H1 (cell line): ENCODE measurements around the gene OR4Q2. TPM values are rescaled to one million over a fixed set of nuclear protein-coding genes. Genes with fewer than 3 reads are reported as not detected.

Experiments used
- CTCF ChIA-PET: fragments of 300-600 bp; sonication (Branson Sonifier 250); formaldehyde crosslinking; loops from one replicate; lab custom pipeline; 2021; ENCODE audit not compliant: partially characterized antibody; lab: Charles Lee
- POLR2A ChIA-PET: fragments of 300-600 bp; sonication (Branson Sonifier 250); formaldehyde crosslinking; loops from one replicate; lab custom pipeline; 2021; ENCODE audit warnings: inconsistent platforms; ENCODE audit not compliant: partially characterized antibody; lab: Charles Lee
- DNase-seq, 2 experiments: peaks; one replicate each; pipeline versions ENCODE4 v3.0.0 to v3.0.0-alpha.2; 2010 to 2022; ENCODE audit warnings: low spot score in 2 of 2, low read depth in 1 of 2, mixed read lengths in 1 of 2
- FAIRE-seq: peaks from 2 replicates; lab custom pipeline; 2011; peaks lifted over from hg19 to GRCh38; lab: Jason Lieb, UNC
- H2AFZ ChIP-seq: 2 replicates; pipeline ENCODE4 v1.8.1; 2012; ENCODE audit warnings: low read length, inconsistent platforms
- H2AK5ac ChIP-seq: 2 replicates; pipeline ENCODE4 v1.6.1; 2013; ENCODE audit warnings: low read depth, low read length
- H2BK120ac ChIP-seq: replicated peaks from 2 replicates; pipeline ENCODE3; 2013; ENCODE audit warnings: low read depth, low read length, inconsistent platforms
- H2BK12ac ChIP-seq: 2 replicates; pipeline ENCODE4 v1.6.1; 2013; ENCODE audit warnings: low read depth, low read length
- H2BK15ac ChIP-seq: 2 replicates; pipeline ENCODE4 v1.6.1; 2013; ENCODE audit warnings: low read length
- H2BK20ac ChIP-seq: 2 replicates; pipeline ENCODE4 v1.6.1; 2013; ENCODE audit warnings: low read length
- H2BK5ac ChIP-seq: 2 replicates; pipeline ENCODE4 v1.6.1; 2013; ENCODE audit warnings: low read depth, low read length
- H3K14ac ChIP-seq: 2 replicates; pipeline ENCODE4 v1.6.1; 2013; ENCODE audit warnings: inconsistent platforms; ENCODE audit not compliant: insufficient read length
- H3K18ac ChIP-seq: 2 replicates; pipeline ENCODE4 v1.6.1; 2013; ENCODE audit warnings: low read length; ENCODE audit errors: extremely low read depth
- H3K23ac ChIP-seq: 2 replicates; pipeline ENCODE4 v1.6.1; 2013; ENCODE audit warnings: inconsistent platforms; ENCODE audit not compliant: insufficient read length
- H3K23me2 ChIP-seq: 2 replicates; pipeline ENCODE4 v1.6.1; 2013; ENCODE audit warnings: low read depth, low read length
- H3K27ac ChIP-seq: 2 replicates; pipeline ENCODE4 v1.6.1; 2011; ENCODE audit warnings: low read depth, low read length, inconsistent platforms
- H3K27me3 ChIP-seq, 4 experiments: replicated peaks in 1 of 4; 1 replicate in 1 of 4; 2 replicates in 3 of 4; pipeline versions ENCODE4 v1.6.1 to v1.8.1; 2011 to 2013; ENCODE audit warnings: low read length in 3 of 4, mild to moderate bottlenecking in 3 of 4, inconsistent platforms in 2 of 4, mixed read lengths in 2 of 4, moderate library complexity in 1 of 4; ENCODE audit not compliant: control insufficient read depth in 3 of 4, insufficient read depth in 3 of 4; ENCODE audit errors: extremely low read depth in 1 of 4
- H3K36me3 ChIP-seq, 4 experiments: 2 replicates each; pipeline versions ENCODE4 v1.6.1 to v1.8.1; 2011 to 2013; ENCODE audit warnings: mild to moderate bottlenecking in 4 of 4, low read length in 3 of 4, moderate library complexity in 2 of 4, control low read depth in 1 of 4, inconsistent platforms in 1 of 4; ENCODE audit not compliant: insufficient read depth in 4 of 4, control insufficient read depth in 2 of 4
- H3K4ac ChIP-seq: replicated peaks from 2 replicates; pipeline ENCODE3; 2013; ENCODE audit warnings: low read length, low read depth, mixed read lengths, inconsistent platforms; ENCODE audit not compliant: insufficient read length
- H3K4me1 ChIP-seq, 4 experiments: replicated peaks in 1 of 4; 1 replicate in 1 of 4; 2 replicates in 3 of 4; pipeline versions ENCODE4 v1.6.1 to v1.8.1; 2011 to 2013; ENCODE audit warnings: low read length in 3 of 4, inconsistent platforms in 2 of 4, mixed read lengths in 1 of 4; ENCODE audit not compliant: insufficient read depth in 4 of 4, control insufficient read depth in 3 of 4
- H3K4me2 ChIP-seq, 2 experiments: 2 replicates each; pipeline versions ENCODE4 v1.6.1 to v1.8.1; 2011 to 2013; ENCODE audit warnings: low read depth in 2 of 2, low read length in 2 of 2, control low read depth in 1 of 2, inconsistent platforms in 1 of 2, mild to moderate bottlenecking in 1 of 2; ENCODE audit not compliant: insufficient read depth in 1 of 2
- H3K4me3 ChIP-seq, 4 experiments: fragments of 200-600, 300-600 bp in 1 of 4; sonication (generic), shearing (Covaris generic), sonication (Bioruptor Twin) in 1 of 4; 2 replicates each; pipeline versions ENCODE4 v1.5.1 to v1.8.1; 2011 to 2016; ENCODE audit warnings: low read length in 4 of 4, low read depth in 3 of 4, control low read depth in 2 of 4, inconsistent platforms in 2 of 4, mild to moderate bottlenecking in 2 of 4, mixed read lengths in 1 of 4, moderate library complexity in 1 of 4; ENCODE audit not compliant: insufficient read depth in 2 of 4; ENCODE audit errors: extremely low read depth in 1 of 4
- H3K56ac ChIP-seq: replicated peaks from 2 replicates; pipeline ENCODE3; 2013; ENCODE audit warnings: low read depth, mild to moderate bottlenecking, mixed read lengths, low read length, inconsistent platforms; ENCODE audit not compliant: insufficient read length
- H3K79me1 ChIP-seq: 2 replicates; pipeline ENCODE4 v1.6.1; 2013; ENCODE audit warnings: low read depth, low read length, control low read depth
- H3K79me2 ChIP-seq, 2 experiments: 2 replicates each; pipeline versions ENCODE4 v1.6.1 to v1.8.1; 2012 to 2013; ENCODE audit warnings: low read length in 2 of 2, mild to moderate bottlenecking in 2 of 2, inconsistent platforms in 1 of 2; ENCODE audit not compliant: insufficient read depth in 2 of 2, control insufficient read depth in 1 of 2
- H3K9ac ChIP-seq, 4 experiments: replicated peaks in 1 of 4; 1 replicate in 1 of 4; 2 replicates in 3 of 4; pipeline versions ENCODE4 v1.6.1 to v1.8.1; 2011 to 2013; ENCODE audit warnings: low read depth in 3 of 4, low read length in 3 of 4, control low read depth in 2 of 4, mild to moderate bottlenecking in 2 of 4, moderate library complexity in 2 of 4, inconsistent platforms in 1 of 4; ENCODE audit errors: extremely low read depth in 1 of 4
- H3K9me3 ChIP-seq, 2 experiments: 2 replicates each; pipeline versions ENCODE4 v1.6.1 to v1.8.1; 2012 to 2013; ENCODE audit warnings: mild to moderate bottlenecking in 2 of 2, moderate library complexity in 2 of 2, control low read depth in 1 of 2, inconsistent platforms in 1 of 2, low read depth in 1 of 2, low read length in 1 of 2, mixed read lengths in 1 of 2; ENCODE audit not compliant: insufficient read depth in 2 of 2
- H4K20me1 ChIP-seq, 2 experiments: replicated peaks in 1 of 2; 2 replicates each; pipeline versions ENCODE3 to v1.8.1; 2011 to 2013; ENCODE audit warnings: inconsistent platforms in 2 of 2, low read length in 2 of 2, mild to moderate bottlenecking in 1 of 2; ENCODE audit not compliant: insufficient read depth in 2 of 2, control insufficient read depth in 1 of 2
- H4K5ac ChIP-seq: 2 replicates; pipeline ENCODE4 v1.6.1; 2013; ENCODE audit warnings: low read length, low read depth, mixed read lengths, inconsistent platforms; ENCODE audit not compliant: insufficient read length
- H4K8ac ChIP-seq: 2 replicates; pipeline ENCODE4 v1.8.0; 2013; ENCODE audit warnings: mild to moderate bottlenecking, moderate library complexity, low read length, inconsistent platforms; ENCODE audit not compliant: insufficient read depth; ENCODE audit errors: extremely low read depth
- H4K91ac ChIP-seq: replicated peaks from 2 replicates; pipeline ENCODE3; 2013; ENCODE audit warnings: low read length, mixed read lengths, inconsistent platforms; ENCODE audit not compliant: insufficient read length
- CBX8 ChIP-seq: fragments of 300-800, 300-1000 bp; sonication (generic); IDR thresholded peaks from 2 replicates; pipeline ENCODE4 v1.7.1; 2016; ENCODE audit warnings: low read depth, low read length, borderline replicate concordance
- CEBPB ChIP-seq: IDR thresholded peaks from 2 replicates; pipeline ENCODE4 v1.6.1; 2012; ENCODE audit warnings: low read depth, low read length
- PHF8 ChIP-seq: fragments of 200-600 bp; sonication (generic); conservative IDR thresholded peaks from 2 replicates; pipeline ENCODE4 v1.7.1; 2012; ENCODE audit warnings: low read depth, mild to moderate bottlenecking, inconsistent platforms, low read length, moderate library complexity
- SP4 ChIP-seq: IDR thresholded peaks from 2 replicates; pipeline ENCODE4 v1.6.1; 2012; ENCODE audit warnings: low read length, inconsistent platforms
- long read RNA-seq, 2 experiments: library from RNA in 1 of 2; library from capped mRNA in 1 of 2; stranded (forward); transcript quantifications; one replicate each; pipeline ENCODE4 v2.0.0, GENCODE V29; 2021; ENCODE audit warnings: inconsistent platforms in 1 of 2
- polyA minus RNA-seq, 3 experiments: library from RNA; depleted of rRNA, polyadenylated mRNA; stranded (reverse); fragments of >200 nt; gene quantifications; 1 replicate in 2 of 3; 2 replicates in 1 of 3; pipeline ENCODE4 v1.2.3, GENCODE V29; 2011
- polyA plus RNA-seq, 7 experiments: library from polyadenylated mRNA; depleted of rRNA in 3 of 7; stranded (reverse) in 5 of 7; unstranded in 2 of 7; fragments of >200 nt in 5 of 7; fragments of 200-250 nt in 2 of 7; gene quantifications; 1 replicate in 5 of 7; 2 replicates in 1 of 7; 4 replicates in 1 of 7; pipeline versions ENCODE4 v1.2.1 to v1.2.3, GENCODE V29; 2011 to 2013; ENCODE audit warnings: missing spikeins in 2 of 7, mixed read lengths in 2 of 7
- total RNA-seq: library from RNA; stranded (reverse); fragmentation: NEBNext Ultra II Directional; extraction: Animal tissue kit (Norgen Biotek cat#: 25700); gene quantifications from 2 replicates; pipeline ENCODE4 v1.2.1, GENCODE V29; 2021

Gene OR4Q2
- total RNA-seq, result not detected in 2 replicates
- polyA plus RNA-seq (2011; rRNA removed), result not detected in 2 replicates
- not detected for polyA plus RNA-seq (2011; cell fraction: cytosol; rRNA removed)
- not detected for polyA plus RNA-seq (2011; cell fraction: nucleus; rRNA removed)
- not detected in 4 replicates for polyA plus RNA-seq (2012, experiment 1 of 2)
- not detected for polyA plus RNA-seq (2012, experiment 2 of 2)
- polyA plus RNA-seq (2013, experiment 1 of 2), result not detected
- polyA plus RNA-seq (2013, experiment 2 of 2), result not detected
- polyA minus RNA-seq (2011; rRNA and poly(A)+ RNA removed), result not detected in 2 replicates
- not detected for polyA minus RNA-seq (2011; cell fraction: cytosol; rRNA and poly(A)+ RNA removed)
- not detected for polyA minus RNA-seq (2011; cell fraction: nucleus; rRNA and poly(A)+ RNA removed)
- long read RNA-seq, experiment 1, result 0 reads
- long read RNA-seq, experiment 2, result 0 reads

GRCh38 chr14:20001863-20002262, at the start of gene OR4Q2:
TSS of gene OR4Q2 (plus strand) at chr14:20002163.
- Histone ChIP-seq H3K23me2 (no peaks in the 10 kb centered on the region), H3K4me3 (no peak within 1 kb of the TSS), H4K8ac (no peak within 1 kb of the TSS), H2BK15ac (no peak within 1 kb of the TSS), H3K4ac (no peak within 1 kb of the TSS), H3K9ac (no peak within 1 kb of the TSS), H3K79me1 (no peaks in the 10 kb centered on the region), H3K14ac (no peak within 1 kb of the TSS), H2AK5ac (no peak within 1 kb of the TSS), H4K91ac (no peak within 1 kb of the TSS), H4K5ac (no peak within 1 kb of the TSS), H4K20me1 (no peaks in the 10 kb centered on the region), H3K4me2 (no peak within 1 kb of the TSS), H2BK120ac (no peak within 1 kb of the TSS), H2BK12ac (no peak within 1 kb of the TSS), H3K36me3 (no peaks in the 10 kb centered on the region; a peak in 1 of 8 replicates), H3K4me1 (no peaks in the 10 kb centered on the region), H3K23ac (no peak within 1 kb of the TSS), H3K27me3 (no peaks in the 10 kb centered on the region), H3K56ac (no peak within 1 kb of the TSS), H3K79me2 (no peaks in the 10 kb centered on the region), H3K18ac (no peak within 1 kb of the TSS), H2BK5ac (no peak within 1 kb of the TSS), H3K27ac (no peak within 1 kb of the TSS), H3K9me3 (peaks cover 24 to 35% of the 10 kb centered on the region in 2 experiments), H2BK20ac (no peak within 1 kb of the TSS)
- no peak for FAIRE-seq
- DNase-seq, result no peak
- ChIA-PET CTCF (no interaction called here), POLR2A (no interaction called here)
- TF ChIP-seq PHF8, result no peak
- TF ChIP-seq CBX8, result no peak
- TF ChIP-seq CEBPB, result no peak
- TF ChIP-seq SP4, result no peak
- TF ChIP-seq, all 59 proteins: peak for 0
- H2AFZ ChIP-seq, result no peak within 1 kb of the TSS
